Measurements from ENCODE around the gene DIS3L2. TPM values are rescaled to one million over a fixed set of nuclear protein-coding genes. Genes with fewer than 3 reads are reported as not detected.

DIS3L2 gene
- total RNA-seq, 1 donor from 2014 or later: 30.2 TPM

- intact Hi-C loops (cut with micrococcal nuclease): no loop called here
- H3K4me3 Mint-ChIP-seq (ENCODE audit: low read depth): no peak overlapping the region
- no peaks in the 10 kb centered on the region for H3K9me3 Mint-ChIP-seq
- no peaks in the 10 kb centered on the region for H3K4me1 Mint-ChIP-seq (ENCODE audit: low read depth)
- DNase-seq (ENCODE audit: low spot score): no peak
- no peak overlapping the region for H3K27ac Mint-ChIP-seq
- no peaks in the 10 kb centered on the region for H3K36me3 Mint-ChIP-seq (ENCODE audit: low read depth)
- peaks cover 19% of the 10 kb centered on the region for H3K27me3 Mint-ChIP-seq (ENCODE audit: low read depth)
These were observed 13.8 kb upstream of the DIS3L2 start for GRCh38 chr2:231947694-231948093.

- Mint-ChIP-seq H3K4me1 (ENCODE audit: low read depth) (no peaks in the 10 kb centered on the region), H3K27me3 (ENCODE audit: low read depth) (peaks cover 38% of the 10 kb centered on the region), H3K9me3 (no peaks in the 10 kb centered on the region), H3K36me3 (ENCODE audit: low read depth) (no peaks in the 10 kb centered on the region), H3K27ac (no peak overlapping the region), H3K4me3 (ENCODE audit: low read depth) (no peak overlapping the region)
- intact Hi-C loops (cut with micrococcal nuclease): no loop called here
- no peak for DNase-seq (ENCODE audit: low spot score)
These were observed 10.0 kb upstream of the DIS3L2 start for GRCh38 chr2:231951452-231952035.

- H3K27ac Mint-ChIP-seq: no peak overlapping the region
- peaks cover 2% of the 10 kb centered on the region for H3K36me3 Mint-ChIP-seq (ENCODE audit: low read depth)
- no peak overlapping the region for H3K4me3 Mint-ChIP-seq (ENCODE audit: low read depth)
- no peaks in the 10 kb centered on the region for H3K9me3 Mint-ChIP-seq
- H3K27me3 Mint-ChIP-seq (ENCODE audit: low read depth): peaks cover 31% of the 10 kb centered on the region
- H3K4me1 Mint-ChIP-seq (ENCODE audit: low read depth): peaks cover 2% of the 10 kb centered on the region
- intact Hi-C loops (cut with micrococcal nuclease): no loop called here
- DNase-seq (ENCODE audit: low spot score): no peak
These were observed 5.6 kb upstream of the DIS3L2 start for GRCh38 chr2:231955758-231956472.

DNA sequence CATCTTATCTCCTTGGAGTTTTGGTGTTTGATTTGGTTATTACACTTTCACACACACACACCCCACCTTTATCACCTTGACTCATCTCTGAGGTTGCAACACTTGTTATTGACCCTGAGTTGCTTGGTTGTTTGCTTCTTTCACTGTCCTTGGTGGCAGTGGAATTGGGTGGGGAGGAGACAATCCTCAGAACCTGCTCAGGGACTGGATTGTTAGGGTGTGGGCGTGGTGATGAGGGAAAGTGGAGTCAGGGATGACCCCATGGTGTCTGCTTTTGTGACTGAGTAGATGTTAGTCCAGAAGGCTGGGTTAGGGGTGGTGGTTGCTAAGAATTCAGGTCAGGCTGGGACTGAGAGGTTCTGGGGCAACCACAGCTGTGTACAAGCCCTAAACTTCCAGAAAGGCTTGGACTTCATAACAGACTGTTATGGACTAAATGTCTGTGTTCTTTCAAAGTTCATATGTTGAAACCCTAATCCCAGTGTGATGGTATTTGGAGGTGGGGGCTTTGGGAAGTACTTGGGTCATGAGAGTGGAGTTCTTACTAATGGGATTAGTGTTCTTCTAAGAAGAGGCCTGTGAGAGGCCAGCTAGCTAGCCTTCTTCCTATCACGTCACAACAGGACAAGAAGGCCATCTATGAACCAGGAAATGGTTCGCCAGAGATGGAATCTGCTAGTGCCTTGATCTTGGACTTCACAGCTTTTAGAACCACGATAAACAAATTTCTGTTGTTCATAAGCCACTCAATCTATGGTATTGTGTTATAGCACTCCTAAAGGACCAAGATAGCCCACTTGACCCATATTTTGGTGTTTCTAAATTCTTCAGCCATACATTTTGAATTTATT lies 3.4 kb upstream of the DIS3L2 start:
- no peak for DNase-seq (ENCODE audit: low spot score)
- intact Hi-C loops (cut with micrococcal nuclease): no loop called here
- Mint-ChIP-seq H3K36me3 (ENCODE audit: low read depth) (peaks cover 4% of the 10 kb centered on the region), H3K9me3 (no peaks in the 10 kb centered on the region), H3K27ac (no peak overlapping the region), H3K27me3 (ENCODE audit: low read depth) (peaks cover 23% of the 10 kb centered on the region), H3K4me1 (ENCODE audit: low read depth) (peaks cover 9% of the 10 kb centered on the region), H3K4me3 (ENCODE audit: low read depth) (no peak overlapping the region)

DNA sequence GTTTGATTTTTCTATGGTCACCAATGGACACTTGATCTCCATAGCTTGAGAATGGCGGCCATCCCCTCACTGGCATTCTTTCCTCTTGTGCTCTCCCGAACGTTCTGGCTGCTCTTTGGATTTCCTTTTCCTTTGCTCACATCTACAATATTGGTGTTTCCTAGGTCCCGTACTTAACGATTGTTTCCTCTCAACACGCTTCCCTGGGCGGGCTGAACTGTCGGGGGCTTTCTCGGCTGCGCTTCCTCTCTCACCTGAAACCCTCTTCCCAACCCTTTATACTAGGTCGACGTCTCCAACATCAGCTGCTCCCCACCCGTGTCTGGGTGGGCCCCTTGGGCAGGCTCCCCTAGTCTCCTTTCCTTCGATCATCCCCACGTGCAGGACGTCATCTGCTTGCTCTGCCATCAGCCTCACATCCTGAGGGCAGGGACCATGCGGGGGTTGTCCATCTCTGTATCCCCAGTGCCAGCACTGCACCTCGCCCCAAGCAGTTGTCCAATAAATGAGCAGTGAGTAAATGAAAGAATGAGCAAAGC lies 634 bp upstream of the DIS3L2 start:
- intact Hi-C loops (cut with micrococcal nuclease): no loop called here
- Mint-ChIP-seq H3K4me1 (ENCODE audit: low read depth) (peaks cover 16% of the 10 kb centered on the region), H3K36me3 (ENCODE audit: low read depth) (peaks cover 4% of the 10 kb centered on the region), H3K4me3 (ENCODE audit: low read depth) (peak overlapping the region; percentile 98), H3K27me3 (ENCODE audit: low read depth) (peaks cover 7% of the 10 kb centered on the region), H3K27ac (peak overlapping the region; percentile 69), H3K9me3 (no peaks in the 10 kb centered on the region)
- DNase-seq (ENCODE audit: low spot score): no peak

DNA sequence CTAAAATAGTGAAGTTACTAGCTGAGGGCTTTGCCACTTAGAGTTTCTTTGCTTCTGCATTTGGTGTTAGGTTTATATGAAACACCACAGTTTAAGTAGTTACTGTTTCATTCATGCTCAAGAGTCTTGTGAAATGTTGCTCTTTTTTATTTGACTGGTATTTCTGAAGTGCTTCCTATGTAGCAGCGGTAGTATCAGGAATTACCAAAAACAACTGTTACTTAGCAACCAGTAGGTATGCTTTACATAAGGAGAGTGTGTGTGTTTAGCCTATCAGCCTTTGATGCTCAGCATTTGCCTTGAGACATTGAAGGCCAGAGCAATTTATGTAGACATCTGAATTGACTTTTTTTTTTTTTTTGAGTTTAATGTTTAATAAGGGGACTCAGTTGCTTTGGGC lies 3.6 kb downstream of the DIS3L2 start:
- Mint-ChIP-seq H3K4me3 (ENCODE audit: low read depth) (no peak overlapping the region), H3K27me3 (ENCODE audit: low read depth) (no peaks in the 10 kb centered on the region), H3K36me3 (ENCODE audit: low read depth) (peaks cover 11% of the 10 kb centered on the region), H3K4me1 (ENCODE audit: low read depth) (peaks cover 16% of the 10 kb centered on the region), H3K27ac (no peak overlapping the region), H3K9me3 (peaks cover 9% of the 10 kb centered on the region)
- no peak for DNase-seq (ENCODE audit: low spot score)
- intact Hi-C loops (cut with micrococcal nuclease): no loop called here

DNA sequence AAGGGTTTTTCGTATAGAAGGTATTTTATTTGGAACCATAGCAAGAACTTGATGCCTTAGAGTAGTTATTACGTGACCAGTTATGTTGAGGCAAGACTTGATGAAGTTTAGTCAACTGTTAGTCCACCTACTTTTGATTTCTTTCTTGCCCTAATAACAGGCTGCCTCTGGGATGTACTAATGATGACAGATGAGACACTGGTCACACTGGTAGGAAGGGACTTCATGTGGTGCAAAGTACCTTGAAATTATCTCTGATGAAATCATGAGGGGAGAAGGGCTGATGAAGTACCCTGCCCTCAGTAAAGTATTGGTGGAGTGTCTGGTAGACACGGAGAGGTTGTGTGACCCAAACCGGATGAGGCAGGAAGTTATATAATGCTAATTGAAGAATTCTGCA lies 5.4 kb downstream of the DIS3L2 start:
- intact Hi-C loops (cut with micrococcal nuclease): no loop called here
- no peak overlapping the region for H3K27ac Mint-ChIP-seq
- no peak for DNase-seq (ENCODE audit: low spot score)
- H3K4me1 Mint-ChIP-seq (ENCODE audit: low read depth): peaks cover 12% of the 10 kb centered on the region
- peaks cover 7% of the 10 kb centered on the region for H3K36me3 Mint-ChIP-seq (ENCODE audit: low read depth)
- H3K27me3 Mint-ChIP-seq (ENCODE audit: low read depth): no peaks in the 10 kb centered on the region
- no peak overlapping the region for H3K4me3 Mint-ChIP-seq (ENCODE audit: low read depth)
- H3K9me3 Mint-ChIP-seq: peaks cover 9% of the 10 kb centered on the region

DNA sequence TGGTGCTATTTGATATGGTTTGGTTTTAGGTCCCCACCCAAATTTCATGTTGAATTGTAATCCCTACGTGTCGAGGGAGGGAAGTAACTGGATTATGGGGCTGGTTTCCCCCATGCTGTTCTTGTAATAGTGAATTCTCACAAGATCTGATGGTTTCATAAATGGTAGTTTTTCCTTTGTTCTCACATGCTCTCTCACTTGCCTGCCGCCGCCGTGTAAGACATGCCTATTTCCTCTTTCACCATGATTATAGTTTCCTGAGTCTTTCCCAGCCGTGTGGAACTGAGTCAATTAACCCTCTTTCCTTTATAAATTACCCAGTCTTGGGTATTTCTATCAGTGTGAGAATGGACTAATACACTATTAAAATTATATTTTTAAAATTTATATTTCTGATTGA lies 7.3 kb downstream of the DIS3L2 start:
- H3K27ac Mint-ChIP-seq: no peak overlapping the region
- H3K27me3 Mint-ChIP-seq (ENCODE audit: low read depth): no peaks in the 10 kb centered on the region
- H3K9me3 Mint-ChIP-seq: peaks cover 9% of the 10 kb centered on the region
- peaks cover 11% of the 10 kb centered on the region for H3K36me3 Mint-ChIP-seq (ENCODE audit: low read depth)
- peaks cover 4% of the 10 kb centered on the region for H3K4me1 Mint-ChIP-seq (ENCODE audit: low read depth)
- no peak for DNase-seq (ENCODE audit: low spot score)
- H3K4me3 Mint-ChIP-seq (ENCODE audit: low read depth): no peak overlapping the region
- intact Hi-C loops (cut with micrococcal nuclease): no loop called here

GRCh38 chr2:231970461-231970860 lies 8.9 kb downstream of the DIS3L2 start:
- Mint-ChIP-seq H3K4me3 (ENCODE audit: low read depth) (no peak overlapping the region), H3K4me1 (ENCODE audit: low read depth) (no peaks in the 10 kb centered on the region), H3K27ac (no peak overlapping the region), H3K9me3 (peaks cover 9% of the 10 kb centered on the region), H3K27me3 (ENCODE audit: low read depth) (no peaks in the 10 kb centered on the region), H3K36me3 (ENCODE audit: low read depth) (peaks cover 11% of the 10 kb centered on the region)
- intact Hi-C loops (cut with micrococcal nuclease): no loop called here
- DNase-seq (ENCODE audit: low spot score): no peak

DNA sequence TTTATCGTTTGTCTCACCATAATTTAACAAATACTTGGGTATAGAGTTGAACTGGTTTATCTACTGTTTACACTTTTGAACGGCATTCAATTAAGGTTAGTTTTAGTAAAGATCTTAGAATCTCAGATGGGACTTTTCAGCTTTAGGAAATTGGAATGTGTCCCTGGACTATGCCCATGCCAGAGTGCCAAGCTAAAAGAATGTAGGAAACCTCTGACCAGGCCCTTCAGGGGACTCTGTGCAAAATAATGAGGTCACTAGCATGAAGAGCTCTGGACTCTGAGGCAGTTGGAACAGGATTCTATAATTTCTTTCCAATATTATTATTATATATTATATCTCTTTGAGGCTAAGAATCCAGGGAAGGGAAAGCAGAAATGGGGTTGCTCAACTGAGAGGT lies 13.5 kb downstream of the DIS3L2 start:
- Mint-ChIP-seq H3K36me3 (ENCODE audit: low read depth) (peaks cover 4% of the 10 kb centered on the region), H3K27ac (no peak overlapping the region), H3K4me1 (ENCODE audit: low read depth) (no peaks in the 10 kb centered on the region), H3K4me3 (ENCODE audit: low read depth) (no peak overlapping the region), H3K27me3 (ENCODE audit: low read depth) (no peaks in the 10 kb centered on the region), H3K9me3 (no peaks in the 10 kb centered on the region)
- intact Hi-C loops (cut with micrococcal nuclease): no loop called here
- no peak for DNase-seq (ENCODE audit: low spot score)

- Mint-ChIP-seq H3K9me3 (no peaks in the 10 kb centered on the region), H3K4me3 (ENCODE audit: low read depth) (no peak overlapping the region), H3K36me3 (ENCODE audit: low read depth) (peaks cover 4% of the 10 kb centered on the region), H3K27ac (no peak overlapping the region), H3K4me1 (ENCODE audit: low read depth) (no peaks in the 10 kb centered on the region), H3K27me3 (ENCODE audit: low read depth) (no peaks in the 10 kb centered on the region)
- intact Hi-C loops (cut with micrococcal nuclease): no loop called here
- DNase-seq (ENCODE audit: low spot score): no peak
These were observed 15.9 kb downstream of the DIS3L2 start for GRCh38 chr2:231977430-231977829.

- Mint-ChIP-seq H3K27ac (no peak overlapping the region), H3K36me3 (ENCODE audit: low read depth) (peaks cover 4% of the 10 kb centered on the region), H3K27me3 (ENCODE audit: low read depth) (no peaks in the 10 kb centered on the region), H3K4me3 (ENCODE audit: low read depth) (no peak overlapping the region), H3K4me1 (ENCODE audit: low read depth) (peaks cover 4% of the 10 kb centered on the region), H3K9me3 (no peaks in the 10 kb centered on the region)
- intact Hi-C loops (cut with micrococcal nuclease): no loop called here
- no peak for DNase-seq (ENCODE audit: low spot score)
These were observed 23.5 kb downstream of the DIS3L2 start for GRCh38 chr2:231984992-231985391.

- no peaks in the 10 kb centered on the region for H3K9me3 Mint-ChIP-seq
- H3K36me3 Mint-ChIP-seq (ENCODE audit: low read depth): peaks cover 4% of the 10 kb centered on the region
- DNase-seq (ENCODE audit: low spot score): no peak
These were observed 24.3 kb downstream of the DIS3L2 start for GRCh38 chr2:231985823-231986261.

More at GRCh38 chr2:231985823-231986261, 24.3 kb downstream of the DIS3L2 start:
- no peaks in the 10 kb centered on the region for H3K27me3 Mint-ChIP-seq (ENCODE audit: low read depth)
- intact Hi-C loops (cut with micrococcal nuclease): no loop called here
- peaks cover 4% of the 10 kb centered on the region for H3K4me1 Mint-ChIP-seq (ENCODE audit: low read depth)
- no peak overlapping the region for H3K27ac Mint-ChIP-seq
- H3K4me3 Mint-ChIP-seq (ENCODE audit: low read depth): no peak overlapping the region

Data from activated T-helper 2 cell treated with anti-CD3 and anti-CD28 coated beads, Interferon-gamma antibody, Interleukin-2, Interleukin-4, amounts not matched to agents 10 μg/mL and 5 μg/mL and 100 μg/mL, durations not matched to agents 14 hours and 24 hours and 36 hours (primary cell).